Vagina (tissue), 2 donors: ENCODE measurements around the gene GADL1. TPM values are rescaled to one million over a fixed set of nuclear protein-coding genes. Genes with fewer than 3 reads are reported as not detected.
A peak's percentile ranks its signal among the peaks of the same experiment; 100 is the strongest.

ENCODE experiments used
- DNase-seq, 2 donors: peaks; one replicate each; pipeline ENCODE4 v3.0.0-alpha.2; 2017; ENCODE audit errors: extremely low spot score in 2 of 2
- H3K27ac ChIP-seq: fragments of 200-600 bp; sonication (generic); one replicate; pipeline ENCODE4 v1.5.1; 2019
- H3K27me3 ChIP-seq: fragments of 200-600 bp; sonication (generic); one replicate; pipeline ENCODE4 v1.5.1; 2019
- H3K36me3 ChIP-seq, 2 donors: fragments of 200-600 bp; sonication (generic); one replicate each; pipeline ENCODE4 v1.5.1; 2017 to 2019
- H3K4me1 ChIP-seq: fragments of 200-600 bp; sonication (generic); one replicate; pipeline ENCODE4 v1.5.1; 2019
- H3K4me3 ChIP-seq, 2 donors: fragments of 200-600 bp; sonication (generic); 1 replicate in 1 of 2; 2 replicates in 1 of 2; pipeline ENCODE4 v1.5.1; 2016 to 2019
- H3K9me3 ChIP-seq: fragments of 200-600 bp; sonication (generic); one replicate; pipeline ENCODE4 v1.5.1; 2019
- CTCF ChIP-seq, 3 experiments: fragments of 450-650 bp in 2 of 3; fragments of 200-600 bp in 1 of 3; sonication (generic) in 1 of 3; IDR thresholded peaks; one replicate each; pipeline ENCODE4 v1.5.1; 2017 to 2019; ENCODE audit warnings: antibody characterized with exemption in 3 of 3, mild to moderate bottlenecking in 2 of 3, moderate library complexity in 2 of 3
- POLR2A ChIP-seq, 2 donors: fragments of 450-650 bp; IDR thresholded peaks; one replicate each; pipeline ENCODE4 v1.6.1; 2017; ENCODE audit warnings: antibody characterized with exemption in 2 of 2, mild to moderate bottlenecking in 2 of 2, moderate library complexity in 2 of 2
- POLR2AphosphoS5 ChIP-seq, 2 donors: sonication (generic); formaldehyde crosslinking; IDR thresholded peaks; one replicate each; pipeline ENCODE4 v1.9.0; 2017; ENCODE audit warnings: antibody characterized with exemption in 2 of 2, mild to moderate bottlenecking in 2 of 2, low read depth in 1 of 2; ENCODE audit not compliant: insufficient read depth in 1 of 2
- intact Hi-C: fragments of 100-400 bp; cut with DNase I; formaldehyde crosslinking; loops from one replicate; pipeline ENCODE4 v1.15.1; 2023
- total RNA-seq: library from RNA; depleted of rRNA; stranded (reverse); fragments of >200 nt; gene quantifications from one replicate; pipeline ENCODE4 v1.2.3, GENCODE V29; 2016

GADL1 gene
- total RNA-seq, 1 donor from 2014 or later = not detected

GRCh38 chr3:30747771-30748281, 146.6 kb downstream of the GADL1 start:
- Histone ChIP-seq H3K27ac (no peak overlapping the region), H3K36me3 (no peaks in the 10 kb centered on the region), H3K9me3 (no peaks in the 10 kb centered on the region), H3K27me3 (no peaks in the 10 kb centered on the region), H3K4me3 (no peak overlapping the region), H3K4me1 (no peaks in the 10 kb centered on the region)
- intact Hi-C loops = no loop called here
- DNase-seq = no peak
- no peak for TF ChIP-seq POLR2A (IDR thresholded peaks at IDR 0.05)
- peak in 1 of 3 experiments; percentile 12 for TF ChIP-seq CTCF (IDR thresholded peaks at IDR 0.05)

GRCh38 chr3:30743641-30744317, 150.7 kb downstream of the GADL1 start:
- intact Hi-C loops = no loop called here
- no peak overlapping the region for H3K27ac ChIP-seq
- no peak for TF ChIP-seq POLR2A (IDR thresholded peaks at IDR 0.05)
- TF ChIP-seq POLR2AphosphoS5 (IDR thresholded peaks at IDR 0.05; ENCODE audit: insufficient read depth in 1 of 2, low read depth in 1 of 2) = no peak
- TF ChIP-seq CTCF (IDR thresholded peaks at IDR 0.05) = no peak

GRCh38 chr3:30742796-30743619, 151.5 kb downstream of the GADL1 start:
- TF ChIP-seq CTCF (IDR thresholded peaks at IDR 0.05) = no peak
- no peak for TF ChIP-seq POLR2AphosphoS5 (IDR thresholded peaks at IDR 0.05; ENCODE audit: insufficient read depth in 1 of 2, low read depth in 1 of 2)
- TF ChIP-seq POLR2A (IDR thresholded peaks at IDR 0.05) = no peak
- Histone ChIP-seq H3K9me3 (no peaks in the 10 kb centered on the region), H3K4me1 (no peaks in the 10 kb centered on the region), H3K27me3 (no peaks in the 10 kb centered on the region), H3K27ac (no peak overlapping the region), H3K36me3 (no peaks in the 10 kb centered on the region), H3K4me3 (no peak overlapping the region)
- DNase-seq = no peak
- intact Hi-C loops = no loop called here

More at GRCh38 chr3:30743641-30744317, 150.7 kb downstream of the GADL1 start:
- no peaks in the 10 kb centered on the region for H3K36me3 ChIP-seq
- H3K4me1 ChIP-seq = no peaks in the 10 kb centered on the region
- H3K27me3 ChIP-seq = no peaks in the 10 kb centered on the region
- no peak for DNase-seq
- no peaks in the 10 kb centered on the region for H3K9me3 ChIP-seq
- H3K4me3 ChIP-seq = no peak overlapping the region

GRCh38 chr3:30741889-30742288, 152.6 kb downstream of the GADL1 start:
- intact Hi-C loops = no loop called here
- no peak for DNase-seq
- H3K9me3 ChIP-seq = no peaks in the 10 kb centered on the region
- TF ChIP-seq CTCF (IDR thresholded peaks at IDR 0.05) (no peak), POLR2AphosphoS5 (IDR thresholded peaks at IDR 0.05; ENCODE audit: insufficient read depth in 1 of 2, low read depth in 1 of 2) (no peak), POLR2A (IDR thresholded peaks at IDR 0.05) (no peak)
- no peak overlapping the region for H3K27ac ChIP-seq
- no peaks in the 10 kb centered on the region for H3K4me1 ChIP-seq
- no peaks in the 10 kb centered on the region for H3K36me3 ChIP-seq
- H3K4me3 ChIP-seq = no peak overlapping the region
- H3K27me3 ChIP-seq = no peaks in the 10 kb centered on the region

- intact Hi-C loops = no loop called here
- no peaks in the 10 kb centered on the region for H3K9me3 ChIP-seq
- H3K27me3 ChIP-seq = no peaks in the 10 kb centered on the region
- DNase-seq = no peak
- H3K27ac ChIP-seq = no peak overlapping the region
- TF ChIP-seq POLR2A (IDR thresholded peaks at IDR 0.05) = no peak
- no peak for TF ChIP-seq CTCF (IDR thresholded peaks at IDR 0.05)
- no peak for TF ChIP-seq POLR2AphosphoS5 (IDR thresholded peaks at IDR 0.05; ENCODE audit: insufficient read depth in 1 of 2, low read depth in 1 of 2)
- no peaks in the 10 kb centered on the region for H3K36me3 ChIP-seq
- H3K4me1 ChIP-seq = no peaks in the 10 kb centered on the region
- H3K4me3 ChIP-seq = no peak overlapping the region
These were observed 155.9 kb downstream of the GADL1 start for GRCh38 chr3:30738605-30739004.
